Measurements from ENCODE around the gene PRCC. TPM values are rescaled to one million over a fixed set of nuclear protein-coding genes. Genes with fewer than 3 reads are reported as not detected.

PRCC gene
- total RNA-seq, 1 donor from 2014 or later = 16.3 TPM

- intact Hi-C loops (cut with DNase I) = loop anchor here (5.0 kb wide), 1 partner anchor 270 kb away; no protein-coding TSS in a partner anchor
- peaks cover 24 to 35% of the 10 kb centered on the region in 2 donors for H3K4me1 ChIP-seq
Measured at GRCh38 chr1:156727492-156727891, 39.8 kb upstream of the PRCC start.

GRCh38 chr1:156727926-156728598, 39.3 kb upstream of the PRCC start, which contains the start of gene METTL25B:
TSS of gene METTL25B (plus strand) at chr1:156728469. CDS start at chr1:156729105, 636 bp downstream.
- DNase-seq (ENCODE audit: low spot score in 2 of 2) = peak in 1 of 2 donors; percentile 90
- H3K27me3 ChIP-seq = no peaks in the 10 kb centered on the region
- H3K4me3 ChIP-seq = peak within 1 kb of the TSS; percentile 82 to 84
- H3K9me3 ChIP-seq = no peaks in the 10 kb centered on the region
- H3K36me3 ChIP-seq = peaks cover 13 to 28% of the 10 kb centered on the region in 2 donors
- intact Hi-C loops (cut with DNase I) = loop anchor here (1.0 to 5.0 kb wide), 7 partner anchors 13 to 389 kb away; partner anchors contain the start of genes CCT3, CRABP2, HDGF and MRPL24
- H3K4me1 ChIP-seq = peaks cover 24 to 35% of the 10 kb centered on the region in 2 donors
- TF ChIP-seq, protein P1, sequence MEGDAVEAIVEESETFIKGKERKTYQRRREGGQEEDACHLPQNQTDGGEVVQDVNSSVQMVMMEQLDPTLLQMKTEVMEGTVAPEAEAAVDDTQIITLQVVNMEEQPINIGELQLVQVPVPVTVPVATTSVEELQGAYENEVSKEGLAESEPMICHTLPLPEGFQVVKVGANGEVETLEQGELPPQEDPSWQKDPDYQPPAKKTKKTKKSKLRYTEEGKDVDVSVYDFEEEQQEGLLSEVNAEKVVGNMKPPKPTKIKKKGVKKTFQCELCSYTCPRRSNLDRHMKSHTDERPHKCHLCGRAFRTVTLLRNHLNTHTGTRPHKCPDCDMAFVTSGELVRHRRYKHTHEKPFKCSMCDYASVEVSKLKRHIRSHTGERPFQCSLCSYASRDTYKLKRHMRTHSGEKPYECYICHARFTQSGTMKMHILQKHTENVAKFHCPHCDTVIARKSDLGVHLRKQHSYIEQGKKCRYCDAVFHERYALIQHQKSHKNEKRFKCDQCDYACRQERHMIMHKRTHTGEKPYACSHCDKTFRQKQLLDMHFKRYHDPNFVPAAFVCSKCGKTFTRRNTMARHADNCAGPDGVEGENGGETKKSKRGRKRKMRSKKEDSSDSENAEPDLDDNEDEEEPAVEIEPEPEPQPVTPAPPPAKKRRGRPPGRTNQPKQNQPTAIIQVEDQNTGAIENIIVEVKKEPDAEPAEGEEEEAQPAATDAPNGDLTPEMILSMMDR (IDR thresholded peaks at IDR 0.05) = no peak
- peak within 1 kb of the TSS; percentile 95 to 97 for H3K27ac ChIP-seq

More at GRCh38 chr1:156727492-156727891, 39.8 kb upstream of the PRCC start:
- H3K36me3 ChIP-seq = peaks cover 19 to 29% of the 10 kb centered on the region in 2 donors
- TF ChIP-seq, protein P1 (IDR thresholded peaks at IDR 0.05) = no peak
- no peak for DNase-seq (ENCODE audit: low spot score in 2 of 2)
- no peaks in the 10 kb centered on the region for H3K27me3 ChIP-seq
- H3K4me3 ChIP-seq = peak overlapping the region; percentile 82 to 84
- H3K27ac ChIP-seq = peak overlapping the region; percentile 95 to 97
- H3K9me3 ChIP-seq = no peaks in the 10 kb centered on the region

DNA sequence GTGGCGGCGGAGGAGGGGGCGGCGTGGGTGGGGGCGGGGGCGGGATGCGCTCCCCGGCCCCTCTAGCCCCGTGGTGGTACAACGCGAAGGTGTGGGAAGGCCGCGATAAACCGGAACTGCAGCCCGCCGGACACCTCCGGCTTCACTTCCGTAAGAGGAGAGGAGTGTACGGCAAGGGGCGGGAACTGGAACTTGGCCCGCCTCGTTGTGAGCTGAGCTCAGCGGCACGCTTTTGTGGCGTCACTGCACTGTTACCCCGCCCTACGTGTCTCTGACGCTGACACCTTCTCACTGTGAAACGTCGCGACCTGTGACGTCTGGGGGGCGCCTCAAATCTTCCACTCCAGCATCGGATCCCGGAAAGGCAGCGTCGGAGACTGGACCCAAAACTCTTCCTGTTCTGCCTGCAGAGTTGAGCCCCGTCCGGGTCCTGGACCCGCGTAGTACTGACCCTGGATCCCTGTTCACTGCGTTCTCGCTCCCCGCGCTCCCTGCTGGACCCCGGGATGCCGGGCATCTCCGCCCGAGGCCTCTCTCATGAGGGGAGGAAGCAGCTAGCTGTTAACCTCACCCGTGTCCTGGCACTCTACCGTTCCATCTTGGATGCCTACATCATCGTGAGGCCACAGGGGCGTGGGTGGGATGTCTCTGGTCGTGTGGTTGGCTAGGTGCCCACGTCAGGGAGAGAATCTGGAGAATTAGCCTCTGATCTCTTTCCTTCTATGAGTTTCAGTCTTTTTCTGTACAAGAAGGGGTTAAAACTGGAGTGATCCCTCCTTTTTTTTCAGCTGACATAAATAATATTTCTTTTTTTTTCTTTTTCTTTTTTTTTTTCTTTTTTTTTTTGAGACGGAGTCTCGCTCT, 38.5 kb upstream of the PRCC start, which contains the start of gene ISG20L2:
TSS of gene ISG20L2 (minus strand) at position 168 of the 864 bp plus-strand sequence. CDS start 1,114 bp downstream, outside the sequence.
- Histone ChIP-seq H3K4me1 (peaks cover 24 to 35% of the 10 kb centered on the region in 2 donors), H3K36me3 (peaks cover 7 to 27% of the 10 kb centered on the region in 2 donors), H3K27ac (peak within 1 kb of the TSS; percentile 95 to 97), H3K27me3 (no peaks in the 10 kb centered on the region), H3K9me3 (no peaks in the 10 kb centered on the region), H3K4me3 (peak within 1 kb of the TSS; percentile 82 to 84)
- TF ChIP-seq, protein P1 (IDR thresholded peaks at IDR 0.05) = no peak
- intact Hi-C loops (cut with DNase I) = loop anchor here (1.0 to 5.0 kb wide), 7 partner anchors 12 to 390 kb away; partner anchors contain the start of genes CCT3, CRABP2, HDGF and MRPL24
- DNase-seq (ENCODE audit: low spot score in 2 of 2) = peak; percentile 90 to 99

DNA sequence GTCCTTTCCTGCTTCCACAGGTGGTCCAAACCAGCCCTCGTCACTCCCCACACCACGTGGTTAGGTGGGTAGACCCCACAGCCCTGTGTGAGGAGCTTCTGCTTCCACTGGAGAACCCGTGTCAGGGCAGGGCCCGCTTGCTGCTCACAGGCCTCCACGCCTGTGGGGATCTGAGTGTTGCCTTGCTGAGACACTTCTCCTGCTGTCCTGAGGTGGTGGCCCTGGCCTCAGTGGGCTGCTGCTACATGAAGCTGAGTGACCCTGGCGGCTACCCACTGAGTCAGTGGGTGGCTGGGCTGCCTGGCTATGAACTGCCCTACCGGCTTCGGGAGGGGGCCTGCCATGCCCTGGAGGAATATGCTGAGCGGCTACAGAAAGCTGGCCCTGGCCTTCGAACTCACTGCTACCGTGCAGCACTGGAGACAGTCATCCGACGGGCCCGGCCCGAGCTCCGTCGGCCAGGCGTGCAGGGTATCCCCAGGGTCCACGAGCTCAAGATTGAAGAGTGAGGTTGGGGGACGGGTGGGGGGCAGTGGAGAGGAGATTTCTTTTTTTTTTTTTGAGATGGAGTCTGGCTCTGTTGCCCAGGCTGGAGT, 33.2 kb upstream of the PRCC start:
- H3K27me3 ChIP-seq = no peaks in the 10 kb centered on the region
- H3K9me3 ChIP-seq = no peaks in the 10 kb centered on the region
- no peak overlapping the region for H3K4me3 ChIP-seq
- TF ChIP-seq, protein P1 (IDR thresholded peaks at IDR 0.05) = no peak
- no peak for DNase-seq (ENCODE audit: low spot score in 2 of 2)
- intact Hi-C loops (cut with DNase I) = no loop called here
- peaks cover 25 to 37% of the 10 kb centered on the region in 2 donors for H3K36me3 ChIP-seq
- H3K4me1 ChIP-seq = peaks cover 0 to 4% of the 10 kb centered on the region in 2 donors
- no peak overlapping the region for H3K27ac ChIP-seq

DNA sequence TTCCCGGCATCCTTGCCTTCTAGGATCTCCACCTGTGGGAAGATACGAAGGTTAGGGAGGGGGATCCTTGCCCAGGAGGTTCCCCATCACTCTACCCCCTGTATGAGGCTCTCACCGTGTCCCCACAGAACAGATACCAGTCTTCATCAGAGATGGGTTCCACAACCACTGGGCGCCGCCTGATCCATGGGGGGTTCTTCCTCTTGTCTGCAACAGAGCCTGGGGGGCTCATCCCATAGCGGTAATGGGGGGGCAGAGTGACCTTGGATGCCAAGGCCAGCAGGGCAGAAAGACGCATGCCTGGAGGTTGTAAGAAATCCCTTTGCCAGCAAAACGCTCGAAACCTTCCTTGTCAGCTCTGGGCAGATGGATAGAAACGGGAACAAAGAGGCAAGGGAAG, 28.9 kb upstream of the PRCC start:
- DNase-seq (ENCODE audit: low spot score in 2 of 2) = no peak
- intact Hi-C loops (cut with DNase I) = no loop called here
- H3K27ac ChIP-seq = no peak overlapping the region
- H3K27me3 ChIP-seq = no peaks in the 10 kb centered on the region
- H3K36me3 ChIP-seq = peaks cover 37 to 48% of the 10 kb centered on the region in 2 donors
- H3K4me1 ChIP-seq = peaks cover 4 to 16% of the 10 kb centered on the region in 2 donors
- H3K4me3 ChIP-seq = no peak overlapping the region
- no peaks in the 10 kb centered on the region for H3K9me3 ChIP-seq
- TF ChIP-seq, protein P1 (IDR thresholded peaks at IDR 0.05) = no peak
